ENCODE data around the gene AP5S1.
A peak's percentile ranks its signal among the peaks of the same experiment; 100 is the strongest.

The AP5S1 gene

DNA sequence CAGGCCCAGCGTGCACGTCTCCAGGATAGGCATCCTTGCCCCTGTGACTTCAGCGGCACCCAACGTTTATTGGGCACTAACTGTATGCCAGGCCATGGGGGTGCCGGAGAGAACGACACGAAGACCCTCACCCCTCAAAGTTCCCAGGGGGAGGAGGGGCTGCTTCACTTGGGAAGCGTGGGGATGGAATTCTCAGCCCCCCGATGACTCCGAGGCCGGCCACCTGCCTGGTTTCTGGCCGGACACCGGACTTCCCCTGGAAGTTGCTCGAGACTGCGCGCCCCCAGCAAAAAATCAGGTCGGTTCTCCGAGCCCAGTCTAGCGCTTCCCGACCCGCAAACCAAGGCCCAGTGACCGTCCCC, 26.0 kb downstream of the AP5S1 start:
- no peak for DNase-seq (ENCODE audit: low read depth)

DNA sequence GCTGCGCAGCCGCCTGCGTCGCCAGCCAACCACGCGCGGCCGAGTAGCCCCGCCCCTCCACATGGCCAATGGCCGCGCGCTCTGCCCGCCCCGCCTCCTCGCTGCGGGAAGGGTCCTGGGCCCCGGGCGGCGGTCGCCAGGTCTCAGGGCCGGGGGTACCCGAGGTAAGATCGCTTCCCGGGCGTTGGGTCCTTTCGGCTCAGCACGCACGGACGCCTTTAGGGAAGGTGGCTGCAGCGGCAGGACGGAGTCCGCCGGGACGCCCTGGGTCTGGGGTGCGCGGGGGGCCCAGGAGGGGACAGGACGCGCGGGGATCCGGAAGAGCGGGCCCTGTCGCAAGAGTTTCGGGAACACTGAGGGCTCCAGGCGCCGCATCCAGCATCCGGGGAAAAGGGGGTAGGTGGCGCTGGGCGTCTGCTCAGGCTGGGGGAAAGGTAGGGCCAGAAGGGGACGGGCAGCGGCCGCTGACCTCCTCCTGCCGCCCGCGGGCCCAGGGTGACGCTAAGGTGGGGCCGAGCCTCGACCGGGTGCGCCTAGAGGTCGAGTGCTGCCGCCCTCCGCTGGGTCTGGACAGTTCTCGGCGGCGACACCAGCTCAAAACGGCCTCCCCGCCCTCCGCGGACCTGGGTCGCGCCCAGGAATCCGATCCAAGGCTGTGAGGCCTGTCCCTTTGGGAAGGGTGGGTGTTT, 26.5 kb downstream of the AP5S1 start, which contains the start of gene MAVS:
MAVS (plus strand) TSS at position 95 of the 689 bp plus-strand sequence. CDS start 7,791 bp downstream, outside the sequence.
- DNase-seq (ENCODE audit: low read depth) = peak; percentile 88

DNA sequence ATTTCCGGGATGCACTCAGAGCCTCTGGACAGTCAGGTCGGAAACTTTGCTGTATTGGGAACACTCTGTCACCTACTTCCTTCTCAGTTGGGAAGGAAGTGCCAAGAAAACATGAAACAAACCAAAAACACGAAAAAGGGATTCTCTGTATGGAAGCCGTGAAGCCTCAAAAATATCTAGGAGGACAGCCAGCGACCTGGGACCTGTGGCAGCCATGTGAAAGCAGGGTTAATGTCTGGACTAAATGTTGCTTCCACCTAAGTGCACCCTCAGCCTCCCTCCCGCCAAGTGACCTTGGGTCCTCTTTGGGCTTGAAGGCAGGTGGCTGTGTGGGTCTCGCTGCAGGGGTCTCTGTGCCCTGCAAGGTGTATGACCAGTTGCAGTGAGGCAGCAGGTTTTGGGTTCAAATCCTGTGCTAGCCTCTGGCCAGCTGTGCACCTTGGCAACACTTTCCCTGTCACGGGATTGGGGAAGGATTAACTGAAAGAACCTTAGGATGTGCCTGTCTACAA, 27.1 kb downstream of the AP5S1 start:
- DNase-seq (ENCODE audit: low read depth) = no peak

DNA sequence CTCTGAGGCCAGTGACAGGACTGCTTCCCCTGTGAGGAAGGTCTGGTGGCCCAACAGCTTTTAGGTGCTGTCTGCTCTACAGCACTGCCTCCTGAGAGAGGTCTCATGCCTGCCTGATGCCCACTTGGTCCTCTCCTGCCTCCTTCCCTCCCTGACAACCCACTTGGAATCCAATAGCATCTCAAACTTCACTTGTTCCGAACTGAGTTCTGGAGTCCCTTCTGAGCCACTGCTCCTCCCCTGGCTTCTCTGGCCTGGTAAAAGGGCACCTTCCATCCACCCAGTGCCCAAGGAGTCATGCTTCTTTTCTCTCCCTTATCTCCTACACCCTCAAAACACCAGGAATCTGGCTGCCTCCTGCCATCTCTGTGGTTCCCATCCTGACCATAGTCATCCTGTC, 28.2 kb downstream of the AP5S1 start:
- no peak for DNase-seq (ENCODE audit: low read depth)

DNA sequence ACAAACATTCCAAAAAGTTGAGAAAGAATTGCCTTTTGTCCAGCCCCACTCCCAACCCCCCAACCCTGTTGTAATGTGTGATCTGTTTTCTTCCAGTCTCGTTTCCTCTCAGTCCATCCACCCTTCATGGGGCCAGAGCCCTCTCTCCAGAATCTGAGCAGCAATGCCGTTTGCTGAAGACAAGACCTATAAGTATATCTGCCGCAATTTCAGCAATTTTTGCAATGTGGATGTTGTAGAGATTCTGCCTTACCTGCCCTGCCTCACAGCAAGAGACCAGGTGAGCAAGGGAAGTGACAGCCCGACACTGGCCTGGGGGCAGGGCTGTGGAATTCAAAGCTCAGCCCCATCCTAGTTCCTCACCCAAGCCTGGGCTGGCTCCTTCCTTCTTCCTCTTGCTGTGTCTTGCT, 34.1 kb downstream of the AP5S1 start:
- no peak for DNase-seq (ENCODE audit: low read depth)

DNA sequence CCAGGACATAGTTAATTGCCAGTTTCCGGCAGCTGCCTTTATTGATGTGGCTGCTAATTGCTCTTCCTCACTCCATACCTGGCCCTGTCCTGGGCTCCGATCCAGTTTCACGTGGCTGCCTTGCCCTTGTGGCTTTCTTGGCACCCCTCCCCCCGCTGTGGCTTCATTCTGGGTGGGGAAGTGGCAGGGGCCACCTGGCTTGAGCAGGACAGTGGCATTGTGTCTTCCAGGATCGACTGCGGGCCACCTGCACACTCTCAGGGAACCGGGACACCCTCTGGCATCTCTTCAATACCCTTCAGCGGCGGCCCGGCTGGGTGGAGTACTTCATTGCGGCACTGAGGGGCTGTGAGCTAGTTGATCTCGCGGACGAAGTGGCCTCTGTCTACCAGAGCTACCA, 37.1 kb downstream of the AP5S1 start:
- DNase-seq (ENCODE audit: low read depth) = no peak

DNA sequence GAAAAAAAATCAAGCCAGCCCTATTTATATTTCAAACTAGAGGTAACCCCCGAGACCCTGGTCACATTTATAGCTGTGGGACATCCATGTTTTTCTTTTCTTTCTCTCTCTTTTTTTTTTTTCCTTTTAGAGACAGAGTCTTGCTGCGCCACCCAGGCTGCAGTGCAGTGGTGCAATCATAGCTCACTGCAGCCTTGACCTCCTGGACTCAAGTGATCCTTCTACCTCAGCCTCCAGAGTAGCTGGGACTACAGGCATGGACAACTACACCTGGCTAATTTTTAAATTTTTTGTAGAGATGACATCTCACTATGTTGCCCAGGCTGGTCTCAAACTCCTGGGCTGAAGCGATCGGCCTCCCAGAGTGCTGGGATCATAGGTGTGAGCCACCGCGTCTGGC, 38.3 kb downstream of the AP5S1 start:
- no peak for DNase-seq (ENCODE audit: low read depth)

DNA sequence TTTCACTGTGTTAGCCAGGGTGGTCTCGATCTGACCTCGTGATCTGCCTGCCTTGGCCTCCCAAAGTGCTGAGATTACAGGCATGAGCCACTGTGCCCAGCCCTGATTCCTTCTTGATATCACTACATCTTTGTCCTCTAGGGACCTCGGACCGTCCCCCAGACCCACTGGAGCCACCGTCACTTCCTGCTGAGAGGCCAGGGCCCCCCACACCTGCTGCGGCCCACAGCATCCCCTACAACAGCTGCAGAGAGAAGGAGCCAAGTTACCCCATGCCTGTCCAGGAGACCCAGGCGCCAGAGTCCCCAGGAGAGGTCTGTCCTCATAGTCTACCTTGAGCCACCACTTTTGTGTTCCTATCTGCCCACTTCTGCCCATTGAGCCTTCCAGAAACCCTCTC, 40.8 kb downstream of the AP5S1 start:
- DNase-seq (ENCODE audit: low read depth) = no peak

DNA sequence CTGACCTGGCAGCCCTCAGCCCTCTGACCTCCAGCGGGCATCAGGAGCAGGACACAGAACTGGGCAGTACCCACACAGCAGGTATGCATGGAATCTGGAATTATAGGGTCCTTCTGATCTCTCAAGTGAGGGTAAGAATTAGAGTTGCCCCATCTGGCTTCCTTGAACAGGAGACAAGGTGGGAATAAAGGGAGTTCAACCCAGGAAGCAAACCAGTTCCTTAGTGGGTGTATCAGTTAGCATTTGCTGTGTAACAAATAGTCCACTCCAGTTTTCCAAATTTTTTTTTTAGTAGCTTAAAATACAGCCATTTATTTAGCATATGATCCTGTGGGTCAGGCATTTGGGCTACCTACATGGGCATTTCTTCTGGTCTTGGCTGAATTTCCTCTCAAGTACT, 42.0 kb downstream of the AP5S1 start:
- no peak for DNase-seq (ENCODE audit: low read depth)

DNA sequence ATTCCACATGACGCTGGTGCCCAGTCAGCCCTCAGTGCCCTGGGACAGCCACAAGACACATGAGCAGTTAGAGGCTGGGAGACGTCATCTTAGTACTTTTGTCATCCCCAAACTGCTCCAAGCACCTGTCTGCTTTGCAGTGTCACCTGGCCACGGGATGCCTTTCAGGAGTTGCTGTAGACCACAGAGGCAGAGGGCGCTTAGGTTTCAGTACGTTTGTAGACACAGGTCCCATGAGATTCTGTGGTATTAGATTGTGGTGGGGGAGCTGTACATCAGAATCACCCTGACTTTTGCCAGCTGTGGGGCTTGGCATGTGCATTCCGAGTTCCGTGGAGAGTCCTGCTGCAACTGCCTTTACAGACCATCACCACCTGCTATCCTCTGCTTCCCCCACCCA, 43.0 kb downstream of the AP5S1 start:
- DNase-seq (ENCODE audit: low read depth) = no peak

DNA sequence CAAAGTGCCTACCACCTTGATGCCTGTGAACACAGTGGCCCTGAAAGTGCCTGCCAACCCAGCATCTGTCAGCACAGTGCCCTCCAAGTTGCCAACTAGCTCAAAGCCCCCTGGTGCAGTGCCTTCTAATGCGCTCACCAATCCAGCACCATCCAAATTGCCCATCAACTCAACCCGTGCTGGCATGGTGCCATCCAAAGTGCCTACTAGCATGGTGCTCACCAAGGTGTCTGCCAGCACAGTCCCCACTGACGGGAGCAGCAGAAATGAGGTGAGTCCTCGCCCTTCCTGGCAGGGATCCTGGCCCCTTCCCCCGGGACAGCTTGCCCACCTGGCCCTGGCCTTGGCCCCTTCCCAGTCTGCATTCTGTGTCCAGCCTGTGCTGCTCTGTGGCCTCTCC, 44.2 kb downstream of the AP5S1 start:
- DNase-seq (ENCODE audit: low read depth) = no peak

DNA sequence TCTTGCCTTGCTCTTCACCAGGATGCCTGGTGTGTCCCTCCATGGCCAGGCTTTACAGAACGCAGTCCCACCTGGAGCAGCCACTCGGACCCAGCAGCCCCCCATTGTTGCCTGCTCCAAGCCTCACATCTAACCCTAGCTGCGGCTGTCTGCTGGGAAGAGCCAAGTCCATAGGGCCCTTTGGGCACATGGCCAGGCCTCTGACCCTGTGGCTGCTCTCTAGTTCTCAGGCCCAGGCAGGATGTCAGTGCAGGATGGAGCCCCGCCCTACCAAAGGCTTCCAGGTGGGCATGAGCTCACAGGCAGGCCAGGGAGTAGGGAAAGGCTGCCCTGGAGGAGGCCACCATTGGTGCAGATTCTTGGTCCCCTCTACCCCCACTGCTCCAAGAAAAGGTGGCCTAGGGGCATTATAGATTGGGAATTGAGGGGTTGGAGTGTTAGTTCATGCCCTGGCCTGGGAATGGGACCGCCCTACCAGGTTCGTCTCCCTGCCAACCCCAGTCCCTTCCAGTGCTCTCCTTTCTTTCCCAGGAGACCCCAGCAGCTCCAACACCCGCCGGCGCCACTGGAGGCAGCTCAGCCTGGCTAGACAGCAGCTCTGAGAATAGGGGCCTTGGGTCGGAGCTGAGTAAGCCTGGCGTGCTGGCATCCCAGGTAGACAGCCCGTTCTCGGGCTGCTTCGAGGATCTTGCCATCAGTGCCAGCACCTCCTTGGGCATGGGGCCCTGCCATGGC, 45.0 kb downstream of the AP5S1 start:
- DNase-seq (ENCODE audit: low read depth) = no peak

DNA sequence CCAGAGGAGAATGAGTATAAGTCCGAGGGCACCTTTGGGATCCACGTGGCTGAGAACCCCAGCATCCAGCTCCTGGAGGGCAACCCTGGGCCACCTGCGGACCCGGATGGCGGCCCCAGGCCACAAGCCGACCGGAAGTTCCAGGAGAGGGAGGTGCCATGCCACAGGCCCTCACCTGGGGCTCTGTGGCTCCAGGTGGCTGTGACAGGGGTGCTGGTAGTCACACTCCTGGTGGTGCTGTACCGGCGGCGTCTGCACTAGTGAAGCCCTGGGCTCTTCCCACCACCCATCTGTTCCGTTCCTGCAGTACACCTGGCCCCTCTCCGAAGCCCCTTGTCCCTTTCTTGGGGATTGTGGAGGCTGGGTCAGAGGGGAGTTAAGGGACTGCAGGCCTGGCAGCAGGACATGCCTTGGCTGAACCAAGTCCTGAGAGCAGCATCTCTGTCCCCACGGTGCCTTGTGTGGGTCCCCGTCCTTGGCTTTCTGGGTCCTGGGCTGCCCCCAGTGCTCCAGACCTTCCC, 45.6 kb downstream of the AP5S1 start:
- no peak for DNase-seq (ENCODE audit: low read depth)

DNA sequence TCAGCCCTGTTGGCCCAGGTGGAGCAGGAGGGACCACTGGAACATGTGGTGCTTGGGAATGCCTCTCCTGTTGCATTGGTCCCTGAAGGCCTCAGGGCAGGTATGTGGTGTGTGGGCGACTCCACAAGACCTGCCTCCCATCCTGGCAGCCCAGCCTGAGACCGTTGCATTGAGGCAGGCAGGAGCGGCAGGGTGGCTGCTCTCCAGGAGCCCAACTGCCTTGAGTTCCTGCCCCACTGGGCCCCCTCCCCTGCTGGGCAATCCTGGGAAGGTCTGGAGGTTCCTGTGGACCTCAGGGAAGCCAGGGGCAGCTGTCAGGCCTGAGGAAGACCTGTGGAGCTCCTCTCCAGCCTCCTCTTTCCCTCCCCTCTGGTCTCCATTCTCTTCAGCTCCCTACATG, 46.1 kb downstream of the AP5S1 start:
- DNase-seq (ENCODE audit: low read depth) = no peak

DNA sequence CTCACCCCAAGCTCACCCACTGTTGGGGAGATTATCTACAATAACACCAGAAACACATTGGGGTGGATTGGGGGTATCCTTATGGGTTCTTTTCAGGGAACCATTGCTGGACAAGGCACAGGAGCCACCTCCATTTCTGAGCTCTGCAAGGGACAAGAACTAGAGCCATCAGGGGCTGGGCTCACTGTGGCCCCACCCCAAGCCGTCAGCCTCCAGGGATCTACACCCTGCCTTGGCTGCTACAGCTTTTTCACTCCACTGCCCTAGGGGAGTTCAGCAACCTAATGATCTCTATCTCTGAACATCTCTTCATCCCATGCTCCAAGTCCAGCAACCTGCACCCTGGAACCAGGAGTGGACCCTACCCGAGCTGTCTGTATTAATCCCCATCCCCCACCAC, 47.5 kb downstream of the AP5S1 start:
- DNase-seq (ENCODE audit: low read depth) = no peak

DNA sequence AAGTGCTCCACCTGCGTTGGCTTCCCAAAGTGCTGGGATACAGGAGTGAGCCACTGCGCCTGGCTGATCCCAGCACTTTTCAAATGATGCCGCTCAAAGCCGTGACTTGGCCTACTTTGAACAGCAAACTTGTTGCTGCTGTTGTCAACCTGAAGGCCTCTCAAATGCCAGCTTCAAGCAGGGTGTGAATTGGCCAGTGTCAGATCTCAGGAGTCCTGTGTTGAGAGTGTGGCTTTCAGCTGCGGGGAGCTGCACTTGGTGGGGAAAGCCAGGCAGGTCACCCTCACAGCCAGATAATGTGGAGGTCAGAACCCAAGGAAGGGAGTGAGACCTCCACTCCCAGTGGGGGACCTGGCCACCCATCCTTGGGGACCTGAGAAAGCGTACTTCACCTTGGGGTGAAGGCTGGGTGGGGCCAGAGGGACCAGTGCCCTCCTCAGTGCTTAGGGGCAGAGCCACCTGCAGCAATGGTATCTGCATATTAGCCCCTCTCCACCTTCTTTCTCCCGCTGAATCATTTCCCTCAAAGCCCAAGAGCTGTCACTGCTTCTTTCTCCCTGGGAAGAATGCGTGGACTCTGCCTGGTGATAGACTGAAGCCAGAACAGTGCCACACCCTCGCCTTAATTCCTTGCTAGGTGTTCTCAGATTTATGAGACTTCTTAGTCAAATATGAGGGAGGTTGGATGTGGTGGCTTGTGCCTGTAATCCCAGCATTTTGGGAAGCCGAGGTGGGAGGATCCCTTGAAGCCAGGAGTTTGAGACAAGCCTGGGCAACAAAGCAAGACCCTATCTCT, 49.7 kb downstream of the AP5S1 start:
- no peak for DNase-seq (ENCODE audit: low read depth)

DNA sequence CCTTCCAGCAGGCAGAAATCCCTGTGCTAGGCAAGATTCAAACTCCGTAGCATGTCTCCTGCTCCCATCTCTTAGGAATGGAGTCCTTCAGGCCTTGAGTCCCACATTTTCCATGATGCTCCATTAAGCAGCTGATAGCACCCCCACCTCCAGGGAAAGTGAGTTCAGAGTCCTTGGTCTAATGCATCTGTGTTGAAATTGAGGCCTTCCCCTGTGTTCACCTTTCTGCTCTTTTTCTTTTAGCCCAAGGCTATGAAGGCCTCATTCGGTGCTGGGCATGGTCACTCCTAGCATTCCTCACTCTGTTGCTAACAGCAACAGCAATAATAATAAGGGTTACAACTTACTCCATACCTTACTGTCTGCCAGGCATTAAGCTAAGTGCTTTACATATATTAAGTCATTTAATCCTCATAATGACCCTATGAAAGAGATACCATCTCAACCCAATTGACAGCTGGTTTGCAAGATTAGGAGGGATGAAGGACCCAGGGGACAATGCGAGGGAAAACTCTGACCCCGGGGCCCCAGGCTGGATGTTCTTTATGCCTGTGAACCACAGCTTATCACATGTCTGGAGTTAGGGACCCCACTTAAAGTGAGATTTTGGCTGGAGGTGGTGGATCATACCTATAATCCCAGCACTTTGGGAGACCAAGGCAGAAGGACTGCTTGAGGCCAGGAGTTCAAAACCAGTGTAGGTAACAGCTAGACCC, 51.4 kb downstream of the AP5S1 start:
- DNase-seq (ENCODE audit: low read depth) = no peak

DNA sequence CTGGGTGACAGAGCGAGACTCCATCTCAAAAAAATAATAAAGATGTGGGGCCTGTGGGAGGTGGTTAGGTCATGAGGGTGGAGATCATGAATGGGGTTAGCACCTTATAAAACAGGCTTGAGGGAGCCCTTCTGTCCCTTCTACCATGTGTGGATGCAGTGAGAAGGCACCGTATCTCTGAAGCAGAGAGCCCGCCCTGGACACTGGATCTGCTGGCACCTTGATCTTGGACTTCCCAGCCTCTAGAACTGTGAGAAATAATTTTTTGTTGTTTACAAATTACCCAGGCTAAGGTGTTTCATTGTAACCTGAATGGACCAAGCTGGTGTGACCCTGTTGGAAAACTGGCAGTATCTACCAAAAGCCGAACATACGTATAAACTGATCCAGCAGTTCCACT, 53.2 kb downstream of the AP5S1 start:
- DNase-seq (ENCODE audit: low read depth) = no peak

DNA sequence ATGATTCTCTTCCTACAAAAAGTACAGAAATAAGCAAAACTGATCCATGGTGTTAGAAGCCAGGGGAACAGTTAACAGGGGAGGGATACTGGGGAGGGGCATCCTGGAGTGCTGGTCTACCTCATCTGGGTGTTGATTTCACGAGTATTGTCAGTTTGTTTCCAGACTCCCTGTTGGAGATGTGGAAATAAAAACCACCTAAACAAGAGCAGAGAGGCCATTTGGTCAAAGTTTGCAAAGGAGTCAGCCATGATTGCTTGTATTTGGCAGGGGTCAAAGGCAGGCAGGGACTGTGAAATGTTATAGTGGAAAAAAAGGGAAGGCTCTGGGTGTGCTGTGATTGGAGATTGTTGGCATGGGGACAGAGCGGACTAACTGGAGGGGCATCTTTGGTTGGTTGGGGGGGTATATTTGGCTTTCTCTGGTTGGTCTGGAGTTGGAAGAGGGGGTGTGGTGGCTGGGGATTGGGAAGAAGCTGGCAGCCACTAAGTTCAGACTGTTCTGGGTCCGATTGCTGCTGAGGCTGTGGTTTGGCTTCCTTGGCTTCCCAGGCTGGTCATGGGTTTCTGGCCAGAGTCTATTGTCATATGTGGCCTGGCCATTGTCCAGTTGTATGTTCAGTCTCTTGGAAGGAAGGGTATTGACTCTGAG, 54.0 kb downstream of the AP5S1 start:
- DNase-seq (ENCODE audit: low read depth) = no peak

DNA sequence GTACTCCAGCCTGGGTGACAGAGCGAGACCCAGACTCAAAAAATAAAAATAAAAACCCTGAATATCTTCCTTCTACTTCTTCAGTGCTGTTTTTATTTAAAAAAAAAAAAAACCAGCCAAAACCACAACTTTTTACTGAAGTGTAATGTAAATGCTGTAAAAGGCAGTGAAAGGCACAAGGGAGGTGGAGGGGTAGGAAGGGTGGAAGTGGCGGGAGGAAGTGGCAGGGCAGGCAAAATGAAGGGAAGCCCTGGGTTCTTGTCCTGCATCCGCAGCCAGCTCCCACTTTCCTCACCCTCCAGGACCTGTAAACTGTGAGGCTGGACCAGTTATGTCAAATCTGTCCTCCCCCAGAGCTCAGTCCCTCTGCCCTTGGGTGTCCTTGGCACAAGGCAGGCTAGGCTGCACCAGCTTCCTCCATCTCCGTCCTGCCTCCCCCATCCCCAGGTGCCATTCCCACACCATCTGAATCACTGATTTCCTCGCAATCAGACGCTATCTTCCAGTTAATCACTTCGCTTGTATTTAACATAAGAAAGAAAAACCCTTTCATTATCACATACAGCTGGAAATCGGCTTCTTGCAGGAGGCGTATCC, 55.1 kb downstream of the AP5S1 start:
- no peak for DNase-seq (ENCODE audit: low read depth)

DNA sequence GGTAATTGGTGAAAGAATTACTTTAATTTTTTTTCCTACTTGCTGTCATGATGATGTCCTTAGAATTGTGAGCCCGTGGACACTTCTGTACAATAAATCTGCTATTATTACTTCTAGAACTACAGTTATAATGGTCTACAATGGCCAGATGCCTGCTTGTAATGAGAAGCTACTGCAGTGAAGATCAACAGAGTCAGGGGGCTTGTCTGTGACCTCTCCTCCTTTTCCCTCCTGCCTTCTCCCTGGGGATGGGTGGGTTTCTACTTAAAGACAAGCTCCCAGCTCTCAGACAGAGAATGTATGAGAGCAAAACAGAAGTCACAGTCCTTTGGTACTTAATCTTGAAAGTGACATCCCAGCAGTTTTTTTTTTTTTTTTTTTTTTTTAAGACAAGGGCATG, 55.7 kb downstream of the AP5S1 start:
- no peak for DNase-seq (ENCODE audit: low read depth)

All from activated T-cell treated with anti-CD3 and anti-CD28 coated beads for 48 hours (primary cell).